HG02759 (cell line): ENCODE measurements around the gene ARL6.
"Not testable (repeated sequence)": the region's sequence is repeated elsewhere in the genome, so short reads cannot be mapped to it uniquely, and the experiment has no call there.

Source experiments
- ATAC-seq: cut with Tn5 transposase; IDR thresholded peaks from one replicate; pipeline ENCODE4 v1.9.1; 2021; ENCODE audit warnings: mild to moderate bottlenecking, moderate library complexity; ENCODE audit not compliant: unreplicated experiment

Gene ARL6

GRCh38 chr3:97820780-97821179, 56.2 kb downstream of the ARL6 start:
- ATAC-seq = no peak

DNA sequence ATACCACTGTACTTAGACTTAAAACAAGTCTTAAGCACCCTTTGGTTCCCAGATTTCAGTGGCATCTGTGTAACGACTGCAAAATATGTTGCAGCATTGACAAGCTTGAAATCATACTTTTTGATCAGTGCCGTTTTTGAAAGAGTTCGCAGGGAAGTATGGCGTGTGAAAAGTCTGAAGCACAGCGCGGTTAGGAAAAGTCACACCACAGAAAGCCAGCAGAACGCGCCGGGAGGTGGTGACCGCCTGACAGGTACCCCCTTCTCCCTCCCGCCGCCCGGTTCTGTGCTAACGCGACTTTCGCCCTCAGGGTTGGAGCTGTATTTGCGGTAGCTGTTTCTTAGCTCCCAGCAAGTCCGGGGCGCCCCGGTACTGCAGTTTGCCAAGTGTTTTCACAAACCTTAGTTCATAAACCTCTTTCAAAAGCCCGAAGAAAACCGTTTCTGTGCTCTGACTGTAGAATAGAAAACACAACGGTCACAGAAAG, 56.8 kb downstream of the ARL6 start:
- ATAC-seq = peak; percentile 50

- peak; percentile 99 for ATAC-seq
Observed at GRCh38 chr3:97821774-97822358, 57.3 kb downstream of the ARL6 start, which contains the start of gene CRYBG3. Gene CRYBG3, plus strand, starts transcription at chr3:97822011. Its CDS starts 196 bp downstream, at chr3:97822207.

DNA sequence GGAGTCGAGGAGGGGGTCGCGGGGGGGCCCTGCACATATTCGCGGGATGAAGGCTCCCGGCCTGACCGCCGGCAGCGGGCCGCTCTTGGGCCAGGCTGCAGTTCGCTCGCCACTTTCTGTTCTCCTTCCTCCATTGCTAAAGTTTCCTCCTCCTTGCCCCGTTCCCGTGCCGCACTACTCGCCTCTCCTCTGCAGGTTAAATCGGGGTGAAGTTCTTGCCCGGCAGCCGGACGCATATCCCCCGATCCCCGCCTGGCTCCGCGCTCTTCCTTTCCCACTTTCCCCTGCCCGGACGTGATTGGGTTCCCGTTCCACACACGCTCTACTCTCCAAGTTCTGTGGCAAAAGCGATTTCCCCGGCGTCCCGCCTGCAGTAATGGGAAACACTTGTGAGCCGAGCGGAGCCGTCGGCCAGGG, 57.8 kb downstream of the ARL6 start:
- ATAC-seq = peak; percentile 26

GRCh38 chr3:97823046-97824004, 58.8 kb downstream of the ARL6 start:
- ATAC-seq = no peak

DNA sequence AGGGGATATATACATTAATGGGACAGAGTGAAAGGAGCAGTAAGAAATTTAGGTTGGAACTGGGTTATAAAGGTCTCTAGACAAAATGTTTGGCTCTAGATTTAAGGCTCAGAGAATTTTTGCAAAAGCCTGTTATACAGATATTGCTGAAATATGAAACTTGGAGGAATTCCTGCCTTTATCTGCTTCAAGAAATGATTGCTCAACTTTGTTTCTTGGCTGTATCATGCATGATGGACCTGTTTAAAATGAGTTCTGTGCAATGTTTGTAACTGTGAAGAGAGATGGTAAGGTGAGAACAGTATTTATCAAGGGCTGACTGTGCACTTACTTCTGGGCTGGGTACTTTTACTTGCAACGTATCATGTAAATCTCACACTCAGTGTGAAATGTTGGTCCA, 60.5 kb downstream of the ARL6 start:
- no peak for ATAC-seq

DNA sequence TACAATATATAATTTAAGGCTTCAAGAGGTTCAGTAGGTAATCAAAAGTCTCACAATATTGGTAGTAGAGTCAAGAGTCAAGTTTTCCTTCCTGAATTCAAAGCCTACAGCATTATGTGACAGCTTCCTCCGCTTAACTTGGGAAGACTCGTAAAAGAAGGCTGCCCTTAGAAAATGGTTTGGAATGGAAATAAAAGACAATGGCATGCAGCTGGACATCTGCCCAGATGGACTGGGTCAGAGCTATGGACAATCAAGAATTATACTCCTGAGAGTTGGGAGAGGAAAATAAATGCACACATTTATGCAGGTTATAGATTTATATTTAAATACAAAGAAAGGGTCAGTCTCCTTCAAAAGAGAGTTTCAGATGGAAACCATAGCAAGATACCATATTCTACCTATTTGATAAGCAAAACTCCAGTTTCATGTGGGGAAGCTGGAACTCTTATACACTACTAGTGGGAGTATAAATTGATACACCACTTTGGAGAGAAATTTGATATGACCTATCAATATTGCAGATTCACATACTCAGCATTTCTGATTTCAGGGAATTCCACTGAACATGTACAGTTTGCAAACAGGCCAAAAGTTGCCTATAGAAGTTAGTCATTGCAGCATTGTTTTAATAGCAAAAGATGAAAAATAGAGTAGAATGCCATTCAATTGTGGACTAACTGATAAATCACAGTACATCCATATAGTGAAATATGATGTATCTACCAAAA, 63.3 kb downstream of the ARL6 start:
- no peak for ATAC-seq

- ATAC-seq = no peak
Observed at GRCh38 chr3:97829198-97829597, 64.6 kb downstream of the ARL6 start.

DNA sequence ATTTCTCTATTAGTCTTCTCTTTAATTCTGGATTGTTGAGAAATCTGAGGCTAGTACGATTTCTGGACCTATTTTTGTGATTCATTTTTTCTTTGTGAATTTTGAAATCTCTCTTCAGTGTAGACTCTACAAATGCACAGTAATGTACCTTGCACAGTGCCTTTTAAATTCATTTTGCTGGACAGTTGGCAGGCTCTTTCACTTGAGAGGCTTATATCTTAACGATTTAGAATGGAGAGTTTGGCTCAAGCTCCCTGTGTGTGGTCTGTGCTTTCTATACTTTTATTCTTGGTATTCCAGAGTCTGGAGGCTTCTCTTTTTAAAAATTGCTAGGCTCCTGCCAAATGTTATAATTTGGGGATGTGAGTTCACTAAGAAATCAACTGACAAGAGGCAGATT, 66.1 kb downstream of the ARL6 start:
- no peak for ATAC-seq

GRCh38 chr3:97831140-97831539, 66.6 kb downstream of the ARL6 start:
- no peak for ATAC-seq

- ATAC-seq = not testable (repeated sequence)
Observed at GRCh38 chr3:97833184-97833583, 68.6 kb downstream of the ARL6 start.

- ATAC-seq = no peak
Observed at GRCh38 chr3:97835761-97836160, 71.2 kb downstream of the ARL6 start.

GRCh38 chr3:97838393-97838792, 73.8 kb downstream of the ARL6 start:
- no peak for ATAC-seq

DNA sequence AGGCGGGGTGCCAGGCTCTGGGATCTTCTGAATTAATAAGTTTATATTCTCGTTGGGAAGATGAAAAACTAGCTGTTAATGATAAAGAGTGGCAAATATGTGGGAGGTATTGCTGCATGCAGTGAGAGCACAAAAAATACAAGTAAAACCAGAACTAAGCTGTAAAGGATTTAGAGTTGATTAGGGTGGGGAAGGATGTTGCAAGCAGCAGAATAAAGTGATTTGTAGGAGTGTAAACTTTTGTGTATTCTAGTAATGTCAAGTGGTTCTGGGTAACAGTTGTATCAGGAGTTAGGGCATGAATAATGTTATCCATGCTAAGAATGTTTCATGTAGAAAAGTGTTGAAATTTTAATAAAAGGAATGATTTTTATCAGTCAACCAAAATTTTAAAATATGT, 75.4 kb downstream of the ARL6 start:
- no peak for ATAC-seq

GRCh38 chr3:97841304-97841703, 76.7 kb downstream of the ARL6 start:
- ATAC-seq = no peak

GRCh38 chr3:97841956-97842355, 77.4 kb downstream of the ARL6 start:
- no peak for ATAC-seq

DNA sequence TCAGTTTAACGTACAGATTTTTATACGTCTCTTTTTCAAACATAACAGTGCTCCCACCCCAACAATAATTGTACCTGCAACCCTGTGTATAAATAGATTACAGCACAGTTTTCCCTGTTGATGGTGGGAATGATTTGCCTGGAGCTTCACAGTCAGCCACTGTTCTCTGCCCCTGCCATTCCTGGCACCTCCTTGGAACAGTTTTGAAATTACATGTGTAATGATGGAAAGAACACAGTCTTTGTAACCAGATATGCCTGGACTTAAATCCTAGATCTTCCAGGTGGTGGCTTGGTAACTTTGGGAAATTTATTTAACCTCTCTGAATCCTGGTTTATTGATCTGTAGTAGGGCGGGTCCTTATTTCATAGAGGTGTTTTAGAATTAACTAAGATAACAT, 84.2 kb downstream of the ARL6 start:
- no peak for ATAC-seq
